HG03064 (cell line): ENCODE results near the gene ZNF782.
"Not testable (repeated sequence)": the region's sequence is repeated elsewhere in the genome, so short reads cannot be mapped to it uniquely, and the experiment has no call there.

Experiments used
- ATAC-seq: cut with Tn5 transposase; IDR thresholded peaks from one replicate; pipeline ENCODE4 v1.9.1; 2021; ENCODE audit warnings: low read depth; ENCODE audit not compliant: unreplicated experiment

ZNF782 gene

GRCh38 chr9:96854651-96855273 lies 448 bp upstream of the ZNF782 start:
- ATAC-seq = no peak

GRCh38 chr9:96852676-96853075 lies 1.6 kb downstream of the ZNF782 start:
- ATAC-seq = no peak

- ATAC-seq = no peak
Observed at GRCh38 chr9:96844040-96844439, 10.3 kb downstream of the ZNF782 start.

- no peak for ATAC-seq
Observed at GRCh38 chr9:96818533-96818932, 35.8 kb downstream of the ZNF782 start.

GRCh38 chr9:96817973-96818372 lies 36.3 kb downstream of the ZNF782 start:
- no peak for ATAC-seq

- ATAC-seq = no peak
Observed at GRCh38 chr9:96813607-96814006, 40.7 kb downstream of the ZNF782 start.

GRCh38 chr9:96798959-96799358 lies 55.4 kb downstream of the ZNF782 start:
- ATAC-seq = not testable (repeated sequence)

- no peak for ATAC-seq
Observed at GRCh38 chr9:96784021-96784420, 70.3 kb downstream of the ZNF782 start.

GRCh38 chr9:96782235-96782634 lies 72.1 kb downstream of the ZNF782 start:
- ATAC-seq = no peak

GRCh38 chr9:96781552-96781951 lies 72.8 kb downstream of the ZNF782 start:
- no peak for ATAC-seq

GRCh38 chr9:96779089-96779488 lies 75.2 kb downstream of the ZNF782 start:
- no peak for ATAC-seq

GRCh38 chr9:96777426-96777864 lies 76.9 kb downstream of the ZNF782 start:
- peak; percentile 40 for ATAC-seq

- no peak for ATAC-seq
Observed at GRCh38 chr9:96771124-96771523, 83.2 kb downstream of the ZNF782 start.

GRCh38 chr9:96769989-96770388 lies 84.3 kb downstream of the ZNF782 start:
- no peak for ATAC-seq
